ENCODE data around the gene CCDC7.
"Not testable (repeated sequence)": the region's sequence is repeated elsewhere in the genome, so short reads cannot be mapped to it uniquely, and the experiment has no call there.

Gene CCDC7

DNA sequence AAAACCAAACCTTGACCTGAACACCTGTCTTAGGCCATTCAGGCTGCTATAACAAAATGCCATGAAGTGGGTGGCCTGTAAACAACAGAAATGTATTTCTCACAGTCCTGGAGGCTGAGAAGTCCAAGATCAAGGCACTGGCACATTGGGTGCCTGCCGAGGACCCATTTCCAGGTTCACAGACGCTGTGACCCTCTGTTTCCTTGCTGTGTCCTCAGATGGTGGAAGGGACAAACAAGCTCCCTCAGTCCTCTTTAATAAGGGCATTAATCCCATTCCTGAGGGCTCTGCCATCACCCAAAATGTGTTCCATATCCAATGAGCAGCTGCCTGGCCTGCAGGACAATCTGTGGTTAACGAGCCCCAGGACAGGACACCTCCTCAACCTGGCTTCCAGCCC lies 444.5 kb downstream of the CCDC7 start:
- Histone ChIP-seq H3K36me3 (no peaks in the 10 kb centered on the region), H3K4me2 (no peak overlapping the region), H3K4me1 (no peaks in the 10 kb centered on the region), H3K9me3 (no peaks in the 10 kb centered on the region), H3K4me3 (no peak overlapping the region), H3K9ac (no peak overlapping the region), H3K27me3 (no peaks in the 10 kb centered on the region), H3K27ac (no peak overlapping the region), H4K20me1 (no peaks in the 10 kb centered on the region)
- TF ChIP-seq Cebpa-rat (IDR thresholded peaks at IDR 0.05), result no peak

DNA sequence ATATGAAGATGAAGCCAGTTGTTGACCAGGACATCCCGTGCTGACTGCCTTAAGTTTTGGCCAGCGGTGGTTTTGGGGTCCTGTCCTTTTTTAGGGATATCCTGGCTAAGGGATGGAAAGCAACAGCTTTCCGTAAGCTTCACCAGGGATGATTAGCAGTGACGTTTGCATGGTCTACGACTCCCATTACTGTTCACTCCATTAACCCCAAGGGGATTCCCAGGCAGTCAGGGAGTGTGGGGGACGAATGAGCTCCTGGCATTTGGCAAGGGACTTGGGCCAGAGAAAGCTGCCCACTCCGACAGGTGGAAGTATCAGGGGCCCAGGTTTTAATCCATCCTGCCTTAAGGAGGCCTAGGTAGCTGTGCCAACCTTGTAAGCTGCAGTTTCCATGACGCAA lies 445.3 kb downstream of the CCDC7 start:
- Histone ChIP-seq H4K20me1 (no peaks in the 10 kb centered on the region), H3K9ac (no peak overlapping the region), H3K4me2 (no peak overlapping the region), H3K27me3 (no peaks in the 10 kb centered on the region), H3K4me3 (no peak overlapping the region), H3K4me1 (no peaks in the 10 kb centered on the region), H3K9me3 (no peaks in the 10 kb centered on the region), H3K36me3 (0 out of 2 replicates have a peak, but pooled peaks cover under 1% of the 10 kb centered on the region), H3K27ac (no peak overlapping the region)
- TF ChIP-seq Cebpa-rat (IDR thresholded peaks at IDR 0.05), result no peak

DNA sequence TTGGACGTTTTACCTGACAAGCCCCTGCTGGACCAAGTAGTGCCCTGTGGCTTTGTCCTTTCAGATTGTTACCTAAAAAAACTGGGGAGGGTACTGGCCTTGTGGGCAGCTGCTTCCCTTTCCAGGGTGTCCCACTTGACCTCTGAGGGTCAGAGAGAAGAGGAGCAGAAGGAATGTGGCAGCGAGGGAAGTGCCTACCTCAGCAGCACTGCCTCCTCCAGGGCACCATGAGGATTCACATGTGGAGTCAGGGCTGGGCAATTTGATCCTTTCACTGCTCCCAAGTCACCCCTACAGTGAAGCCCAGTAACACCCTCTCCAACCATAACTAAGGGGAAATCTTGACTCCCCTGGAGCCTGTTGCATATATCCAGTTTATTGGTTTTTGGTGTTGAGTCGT lies 447.5 kb downstream of the CCDC7 start:
- H3K9ac ChIP-seq, result no peak overlapping the region
- H3K4me2 ChIP-seq, result no peak overlapping the region
- no peaks in the 10 kb centered on the region for H3K9me3 ChIP-seq
- H3K4me1 ChIP-seq, result no peaks in the 10 kb centered on the region
- H3K27me3 ChIP-seq, result no peaks in the 10 kb centered on the region
- no peak overlapping the region for H3K4me3 ChIP-seq
- peaks cover 19% of the 10 kb centered on the region; the same call in 1 of the 2 replicates for H3K36me3 ChIP-seq
- no peaks in the 10 kb centered on the region for H4K20me1 ChIP-seq
- no peak overlapping the region for H3K27ac ChIP-seq
- TF ChIP-seq Cebpa-rat (IDR thresholded peaks at IDR 0.05), result no peak

DNA sequence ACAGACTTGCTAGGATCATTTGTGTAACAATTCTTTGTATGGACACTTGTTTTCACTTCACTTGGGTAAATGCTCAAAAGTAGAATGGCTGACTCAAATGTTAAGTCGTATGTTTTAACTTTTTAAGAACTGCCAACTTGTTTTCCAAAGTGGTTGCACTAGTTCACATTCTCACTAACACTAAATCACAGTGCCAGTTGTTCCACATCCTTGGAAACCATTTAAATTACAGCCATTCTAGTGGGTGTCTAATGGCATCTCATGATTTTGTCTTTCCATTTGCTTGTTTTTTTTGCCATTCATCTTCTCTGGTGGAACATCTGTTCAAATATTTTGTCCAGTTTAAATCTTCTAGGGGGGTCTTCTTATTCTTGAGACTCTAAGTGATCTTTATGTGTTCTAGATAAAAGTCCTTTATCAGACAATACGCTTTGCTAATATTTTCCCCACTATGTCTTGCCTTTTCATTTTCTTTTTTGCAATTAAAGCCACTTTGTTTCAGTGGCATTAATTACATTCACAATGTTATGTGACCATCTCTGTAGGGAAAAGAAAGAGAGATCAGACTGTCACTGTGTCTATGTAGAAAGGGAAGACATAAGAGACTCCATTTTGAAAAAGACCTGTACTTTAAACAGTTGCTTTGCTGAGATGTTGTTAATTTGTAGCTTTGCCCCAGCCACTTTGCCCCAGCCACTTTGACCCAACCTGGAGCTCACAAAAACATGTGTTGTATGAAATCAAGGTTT lies 448.1 kb downstream of the CCDC7 start:
- Histone ChIP-seq H3K4me1 (no peaks in the 10 kb centered on the region), H3K27me3 (no peaks in the 10 kb centered on the region), H3K27ac (no peak overlapping the region), H3K9ac (no peak overlapping the region), H3K36me3 (peaks cover 23% of the 10 kb centered on the region; the same call in 1 of the 2 replicates), H3K4me2 (no peak overlapping the region), H3K9me3 (no peaks in the 10 kb centered on the region), H3K4me3 (no peak overlapping the region), H4K20me1 (no peaks in the 10 kb centered on the region)
- TF ChIP-seq Cebpa-rat (IDR thresholded peaks at IDR 0.05), result no peak

DNA sequence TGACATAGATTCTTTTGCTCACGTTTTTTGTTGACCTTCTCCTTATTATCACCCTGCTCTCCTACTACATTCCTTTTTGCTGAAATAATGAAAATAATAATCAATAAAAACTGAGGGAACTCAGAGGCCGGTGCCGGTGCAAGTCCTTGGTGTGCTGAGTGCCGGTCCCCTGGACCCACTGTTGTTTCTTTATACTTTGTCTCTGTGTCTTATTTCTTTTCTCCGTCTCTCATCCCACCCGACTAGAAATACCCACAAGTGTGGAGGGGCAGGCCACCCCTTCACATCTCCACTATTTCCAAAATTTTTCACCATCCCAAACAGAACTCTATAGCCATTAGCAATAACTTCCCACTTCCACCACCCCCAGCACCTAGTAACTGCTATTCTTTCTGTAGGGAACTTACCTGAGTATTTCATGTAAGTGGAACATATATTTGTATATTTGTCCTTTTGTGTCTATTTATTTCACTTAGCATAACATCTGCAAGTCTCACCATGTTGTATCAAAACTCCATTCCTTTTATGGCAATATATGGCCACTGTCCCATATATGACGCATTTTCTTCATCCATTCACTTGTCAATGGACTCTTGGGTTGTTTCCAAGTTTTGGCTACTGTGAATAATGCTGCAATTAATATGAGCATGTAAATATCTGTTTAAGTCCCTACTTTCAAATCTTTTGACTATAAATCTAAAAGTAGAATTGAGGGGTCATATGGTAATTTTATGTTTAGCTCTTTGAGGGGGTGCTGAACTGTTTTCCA lies 449.4 kb downstream of the CCDC7 start:
- H3K4me3 ChIP-seq, H3K27me3 ChIP-seq, H3K4me2 ChIP-seq, H4K20me1 ChIP-seq, H3K4me1 ChIP-seq, H3K27ac ChIP-seq, H3K9me3 ChIP-seq, H3K9ac ChIP-seq: not testable (repeated sequence)
- H3K36me3 ChIP-seq, result peaks cover 23% of the 10 kb centered on the region; the same call in 1 of the 2 replicates

DNA sequence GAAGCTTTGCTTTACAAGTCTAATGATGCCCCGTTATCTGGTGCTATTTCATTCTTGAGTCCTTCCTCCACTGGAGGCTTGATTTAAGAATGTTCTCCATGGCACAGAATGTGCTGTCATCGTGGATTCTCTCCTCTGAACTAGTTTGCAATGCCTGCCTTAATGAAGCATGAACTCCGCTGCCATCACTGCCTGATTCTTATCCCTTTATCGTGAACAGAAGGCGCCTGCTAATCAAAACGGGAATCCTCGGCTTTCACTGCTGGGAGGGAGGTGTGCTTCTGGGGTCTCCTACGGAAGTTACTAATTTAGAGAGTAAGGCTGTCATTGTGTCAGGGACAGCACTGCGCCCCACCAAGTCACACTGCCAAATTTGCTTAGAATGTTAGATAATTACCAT lies 455.9 kb downstream of the CCDC7 start:
- Histone ChIP-seq H3K36me3 (peaks cover 51% of the 10 kb centered on the region), H3K27ac (no peak overlapping the region), H4K20me1 (no peaks in the 10 kb centered on the region), H3K9me3 (no peaks in the 10 kb centered on the region), H3K4me2 (no peak overlapping the region), H3K9ac (no peak overlapping the region), H3K27me3 (no peaks in the 10 kb centered on the region), H3K4me1 (no peaks in the 10 kb centered on the region), H3K4me3 (no peak overlapping the region)
- no peak for TF ChIP-seq Cebpa-rat (IDR thresholded peaks at IDR 0.05)

DNA sequence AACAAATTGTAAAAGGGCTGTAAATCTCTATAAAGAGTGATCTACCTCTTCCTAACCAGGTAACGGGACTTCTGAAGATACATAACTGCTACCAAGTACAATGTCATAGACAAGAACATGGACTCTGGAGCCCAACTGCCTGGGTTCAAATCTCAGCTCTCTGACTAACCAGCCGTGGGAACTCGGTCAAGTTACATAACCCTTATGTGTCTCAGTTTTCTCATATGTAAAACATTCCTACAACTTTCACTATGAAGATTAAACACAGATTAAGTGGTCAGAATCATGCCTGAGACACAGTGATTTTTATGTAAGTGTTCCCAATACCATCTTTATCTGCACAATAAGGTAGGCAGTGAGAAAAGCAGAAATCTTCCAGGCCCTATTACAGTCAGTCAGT lies 459.5 kb downstream of the CCDC7 start:
- H3K27ac ChIP-seq, result no peak overlapping the region
- H3K4me3 ChIP-seq, result no peak overlapping the region
- H3K4me2 ChIP-seq, result no peak overlapping the region
- no peak overlapping the region for H3K9ac ChIP-seq
- no peak for TF ChIP-seq Cebpa-rat (IDR thresholded peaks at IDR 0.05)
- no peaks in the 10 kb centered on the region for H4K20me1 ChIP-seq
- H3K36me3 ChIP-seq, result peaks cover 54% of the 10 kb centered on the region
- H3K9me3 ChIP-seq, result no peaks in the 10 kb centered on the region
- no peaks in the 10 kb centered on the region for H3K27me3 ChIP-seq
- H3K4me1 ChIP-seq, result no peaks in the 10 kb centered on the region

DNA sequence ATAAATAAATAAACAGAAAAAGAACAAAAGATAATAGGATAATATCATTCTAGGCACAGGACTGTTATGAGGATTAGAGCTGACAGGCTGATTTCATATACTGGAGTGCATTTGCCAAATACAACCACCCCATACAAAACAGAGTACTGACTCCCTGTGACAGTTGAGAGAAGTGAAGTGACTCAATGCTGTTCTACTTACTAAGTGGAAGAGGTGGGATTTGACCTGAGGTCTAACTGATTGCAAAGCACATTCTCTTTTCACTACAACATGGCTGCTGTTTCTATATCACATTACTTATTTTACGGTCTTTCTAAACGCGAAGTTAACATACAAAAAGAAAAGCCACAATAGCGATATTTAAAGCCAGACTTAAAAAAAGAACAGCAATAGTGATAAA lies 460.7 kb downstream of the CCDC7 start:
- H3K27me3 ChIP-seq, result no peaks in the 10 kb centered on the region
- H3K4me1 ChIP-seq, result no peaks in the 10 kb centered on the region
- no peak overlapping the region for H3K4me3 ChIP-seq
- H3K27ac ChIP-seq, result no peak overlapping the region
- no peak for TF ChIP-seq Cebpa-rat (IDR thresholded peaks at IDR 0.05)
- no peaks in the 10 kb centered on the region for H4K20me1 ChIP-seq
- H3K36me3 ChIP-seq, result peaks cover 63% of the 10 kb centered on the region
- H3K9ac ChIP-seq, result no peak overlapping the region
- H3K4me2 ChIP-seq, result no peak overlapping the region
- no peaks in the 10 kb centered on the region for H3K9me3 ChIP-seq

DNA sequence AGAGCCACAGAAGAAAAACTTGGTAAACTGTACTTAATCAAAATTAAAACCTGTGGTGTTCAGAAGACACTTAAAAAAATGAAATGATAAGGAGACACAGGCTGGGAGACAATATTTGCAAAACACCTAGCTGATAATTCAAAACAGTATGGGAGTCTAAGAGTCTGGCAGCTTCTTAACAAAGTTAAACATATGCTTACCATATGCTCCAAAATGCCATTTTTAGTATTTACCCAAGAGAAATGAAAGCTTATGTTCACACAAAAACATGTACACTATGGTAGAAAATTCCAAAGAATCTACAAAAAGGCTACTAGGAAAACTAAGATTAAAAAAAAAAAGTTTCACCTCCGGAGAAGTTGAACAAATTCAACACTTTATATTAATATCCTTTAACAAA lies 463.5 kb downstream of the CCDC7 start:
- TF ChIP-seq Cebpa-rat (IDR thresholded peaks at IDR 0.05), result no peak
- H4K20me1 ChIP-seq, result no peaks in the 10 kb centered on the region
- no peaks in the 10 kb centered on the region for H3K4me1 ChIP-seq
- H3K27me3 ChIP-seq, result no peaks in the 10 kb centered on the region
- H3K36me3 ChIP-seq, result peaks cover 69% of the 10 kb centered on the region
- no peak overlapping the region for H3K4me2 ChIP-seq
- H3K4me3 ChIP-seq, result no peak overlapping the region
- H3K27ac ChIP-seq, result no peak overlapping the region
- H3K9ac ChIP-seq, result no peak overlapping the region
- 0 out of 2 replicates have a peak, but pooled peaks cover 2% of the 10 kb centered on the region for H3K9me3 ChIP-seq

DNA sequence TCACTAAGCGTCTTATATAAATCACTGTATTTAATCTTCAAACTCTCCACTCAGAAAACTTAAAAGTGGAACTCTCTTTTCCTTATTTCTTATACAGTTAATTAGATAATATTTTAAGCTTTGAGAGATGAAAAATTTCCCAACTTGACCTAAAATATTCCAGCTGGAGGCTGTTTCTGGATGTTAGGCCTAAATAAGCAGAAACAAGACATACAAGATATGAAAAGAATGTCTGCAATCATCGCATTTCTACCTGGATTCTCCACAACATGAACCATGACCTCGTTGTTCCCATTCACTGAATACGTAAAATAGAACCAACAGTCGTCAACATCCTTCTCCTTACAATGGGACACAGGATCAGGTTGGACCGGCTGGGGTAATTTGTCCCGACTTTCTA lies 464.0 kb downstream of the CCDC7 start:
- H3K9ac ChIP-seq, H3K9me3 ChIP-seq, H4K20me1 ChIP-seq, H3K4me2 ChIP-seq, H3K4me1 ChIP-seq, H3K4me3 ChIP-seq, H3K27me3 ChIP-seq, H3K27ac ChIP-seq: not testable (repeated sequence)
- peaks cover 71% of the 10 kb centered on the region for H3K36me3 ChIP-seq
